Naive thymus-derived CD8-positive, alpha-beta T cell (primary cell): ENCODE data around the gene OR2T33. TPM values are rescaled to one million over a fixed set of nuclear protein-coding genes. Genes with fewer than 3 reads are reported as not detected.

Experiments used
- ATAC-seq, 2 donors: fragments of 150-1000 bp; cut with Tn5 transposase in 1 of 2; sonication (Bioruptor Pico), chemical (Tn5 transposase) in 1 of 2; 1 replicate in 1 of 2; 2 replicates in 1 of 2; pipeline ENCODE4 v1.10.0; 2021; ENCODE audit warnings: mild to moderate bottlenecking in 2 of 2, moderate library complexity in 2 of 2
- POLR2A ChIA-PET: fragments of 350-600 bp; sonication (Branson Sonifier 250); formaldehyde crosslinking; loops from one replicate; lab custom pipeline; 2021; ENCODE audit warnings: antibody characterized with exemption; lab: Charles Lee
- DNase-seq, 10 donors: peaks; one replicate each; pipeline versions ENCODE4 v3.0.0 to v3.0.0-alpha.2; 2020 to 2022
- H3K27ac Mint-ChIP-seq, 10 donors: one replicate each; pipeline ENCODE4 v1.8.0; 2020 to 2022; ENCODE audit warnings: mild to moderate bottlenecking in 10 of 10, mixed read lengths in 10 of 10, moderate library complexity in 4 of 10, inconsistent platforms in 1 of 10
- H3K27me3 Mint-ChIP-seq, 5 donors: one replicate each; pipeline ENCODE4 v1.8.0; 2021 to 2022; ENCODE audit warnings: mixed read lengths in 5 of 5
- H3K36me3 Mint-ChIP-seq, 3 donors: one replicate each; pipeline ENCODE4 v1.8.0; 2020 to 2022; ENCODE audit warnings: mixed read lengths in 3 of 3, mild to moderate bottlenecking in 2 of 3, inconsistent platforms in 1 of 3
- H3K4me1 Mint-ChIP-seq, 4 donors: one replicate each; pipeline ENCODE4 v1.8.0; 2021 to 2022; ENCODE audit warnings: mixed read lengths in 4 of 4
- H3K4me3 Mint-ChIP-seq, 10 donors: one replicate each; pipeline ENCODE4 v1.8.0; 2020 to 2022; ENCODE audit warnings: mild to moderate bottlenecking in 10 of 10, mixed read lengths in 10 of 10, moderate library complexity in 6 of 10, inconsistent platforms in 1 of 10
- H3K9me3 Mint-ChIP-seq, 9 donors: one replicate each; pipeline ENCODE4 v1.8.0; 2020 to 2022; ENCODE audit warnings: mixed read lengths in 9 of 9, mild to moderate bottlenecking in 3 of 9, inconsistent platforms in 1 of 9, moderate library complexity in 1 of 9
- polyA plus RNA-seq, 3 donors: library from polyadenylated mRNA; unstranded; fragments of 300-500 nt; fragmentation: Illumina TruSeq; gene quantifications; one replicate each; pipeline ENCODE4 v1.2.3, GENCODE V29; 2021
- total RNA-seq, 8 experiments: library from RNA in 2 of 8; stranded (reverse) in 2 of 8; gene quantifications; one replicate each; pipeline ENCODE4 v1.2.3 and lab custom pipeline; 2021 to 2026

Gene OR2T33
- total and polyA plus RNA-seq, 5 experiments from 2014 or later = not detected

DNA sequence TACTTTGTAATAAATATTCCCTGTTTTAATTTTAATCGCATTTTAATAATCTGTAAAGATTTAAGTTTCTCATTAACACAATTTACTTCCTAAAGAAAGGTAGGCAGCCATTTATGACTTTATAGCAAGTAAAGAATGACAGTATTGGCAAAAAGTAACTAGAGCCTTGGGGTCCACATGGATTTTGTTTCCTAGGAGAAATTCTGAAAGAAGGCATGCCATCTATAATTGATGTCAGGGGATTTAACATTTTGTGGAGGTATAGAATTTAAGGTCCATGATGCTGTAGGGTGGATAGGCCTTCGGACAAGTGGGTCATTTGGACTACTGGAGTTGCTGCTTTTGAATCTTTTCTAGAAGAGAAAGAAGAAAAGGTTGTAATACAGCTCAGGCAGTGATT, 46.7 kb downstream of the OR2T33 start, which contains the start of gene OR2M4:
OR2M4 (plus strand) TSS at position 301 of the 400 bp plus-strand sequence. CDS start 7,512 bp downstream, outside the sequence.
- POLR2A ChIA-PET = no interaction called here
- Mint-ChIP-seq H3K36me3 (peaks cover 0 to 7% (median 3%) of the 10 kb centered on the region in 3 donors), H3K9me3 (peaks cover 0 to 24% (median 12%) of the 10 kb centered on the region in 9 donors), H3K4me1 (no peaks in the 10 kb centered on the region), H3K27ac (no peak within 1 kb of the TSS), H3K4me3 (no peak within 1 kb of the TSS), H3K27me3 (peaks cover 0 to 29% (median 13%) of the 10 kb centered on the region in 5 donors)
- DNase-seq (no peak), ATAC-seq (no peak)

DNA sequence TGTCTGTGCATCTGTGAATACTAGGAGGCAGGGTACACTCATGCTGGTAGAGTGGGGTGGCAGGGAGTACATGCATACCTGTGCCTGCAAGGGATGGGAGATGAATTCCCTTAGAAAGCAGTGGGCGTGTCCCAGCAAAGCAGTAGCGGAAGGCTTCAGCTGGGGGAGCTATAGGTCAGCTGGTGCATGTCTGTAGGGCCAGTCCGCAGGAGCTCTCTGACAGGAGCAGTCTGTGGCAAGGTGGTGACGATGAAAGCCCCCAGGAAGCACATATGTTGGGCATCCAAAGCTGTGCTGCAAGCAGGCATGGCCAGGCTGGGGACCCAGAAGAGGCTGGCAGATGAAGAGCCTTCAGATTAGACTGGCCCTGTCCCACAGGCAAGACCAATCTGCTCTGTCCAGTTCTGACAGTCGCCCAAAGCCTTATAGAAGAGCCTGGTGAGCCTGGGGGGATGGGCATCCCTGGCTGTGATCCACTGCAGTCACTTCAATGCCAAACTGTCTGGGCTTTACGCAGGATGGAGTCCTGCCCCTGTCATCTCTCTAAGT, 48.3 kb downstream of the OR2T33 start:
- Mint-ChIP-seq H3K36me3 (peaks cover 0 to 7% (median 3%) of the 10 kb centered on the region in 3 donors), H3K4me1 (no peaks in the 10 kb centered on the region), H3K9me3 (peaks cover 0 to 24% (median 10%) of the 10 kb centered on the region in 9 donors), H3K4me3 (no peak overlapping the region), H3K27ac (no peak overlapping the region), H3K27me3 (peaks cover 2 to 24% (median 10%) of the 10 kb centered on the region in 5 donors)
- no peak for DNase-seq
- POLR2A ChIA-PET = no interaction called here
- ATAC-seq = no peak

DNA sequence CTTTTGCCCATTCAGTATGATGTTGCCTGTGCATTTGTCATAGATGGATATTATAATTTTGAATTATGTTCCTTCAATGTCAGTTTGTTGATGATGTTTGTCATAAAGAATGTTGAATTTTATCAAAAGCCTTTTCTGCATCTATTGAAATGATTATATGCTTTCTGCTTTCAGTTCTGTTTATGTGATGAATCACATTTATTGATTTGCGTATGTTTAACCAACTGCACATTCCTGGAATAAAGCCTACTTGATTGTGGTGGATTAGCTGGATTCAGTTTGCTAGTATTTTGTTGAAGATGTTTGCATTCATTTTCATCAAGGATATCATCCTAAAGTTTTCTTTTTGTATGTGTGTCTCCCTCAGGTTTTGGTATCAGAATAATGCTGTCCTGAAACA, 52.2 kb downstream of the OR2T33 start:
- ATAC-seq (no peak), DNase-seq (no peak)
- H3K4me3 Mint-ChIP-seq = no peak overlapping the region
- peaks cover 2 to 23% (median 12%) of the 10 kb centered on the region in 5 donors for H3K27me3 Mint-ChIP-seq
- POLR2A ChIA-PET = no interaction called here
- H3K36me3 Mint-ChIP-seq = peaks cover 0 to 7% (median 3%) of the 10 kb centered on the region in 3 donors
- no peak overlapping the region for H3K27ac Mint-ChIP-seq
- peaks cover 4 to 27% (median 10%) of the 10 kb centered on the region in 9 donors for H3K9me3 Mint-ChIP-seq
- no peaks in the 10 kb centered on the region for H3K4me1 Mint-ChIP-seq

Other genes starting within 250 kb of the OR2T33 start
- under 1 TPM; 0.30 to 0.42 TPM for gene OR2L2, start 247.9 kb downstream of the OR2T33 start, total RNA-seq
- under 1 TPM in 1 of 3 donors, not detected in 2; 0.62 TPM for gene OR2L2, start 247.9 kb downstream of the OR2T33 start, polyA plus RNA-seq
- under 1 TPM in 1 of 2 experiments, not detected in 1; 0.27 TPM for gene OR2L3, start 231.1 kb downstream of the OR2T33 start, total RNA-seq
- gene OR2L3, start 231.1 kb downstream of the OR2T33 start, polyA plus RNA-seq = not detected
- not detected for gene OR2L13, start 182.8 kb downstream of the OR2T33 start, total RNA-seq
- gene OR2L13, start 182.8 kb downstream of the OR2T33 start, polyA plus RNA-seq = under 1 TPM in 1 of 3 donors, not detected in 2; 0.32 TPM
- gene OR2M5, start 132.8 kb downstream of the OR2T33 start, total RNA-seq = not detected
- not detected for gene OR2M5, start 132.8 kb downstream of the OR2T33 start, polyA plus RNA-seq
- gene OR2M2, start 103.2 kb downstream of the OR2T33 start, total RNA-seq = not detected
- not detected for gene OR2M2, start 103.2 kb downstream of the OR2T33 start, polyA plus RNA-seq
- gene OR2M3, start 80.7 kb downstream of the OR2T33 start, total RNA-seq = not detected
- gene OR2M3, start 80.7 kb downstream of the OR2T33 start, polyA plus RNA-seq = not detected
- gene OR2M4, start 46.6 kb downstream of the OR2T33 start, total RNA-seq = not detected
- gene OR2M4, start 46.6 kb downstream of the OR2T33 start, polyA plus RNA-seq = not detected
- not detected for gene OR2T12, start 25.4 kb upstream of the OR2T33 start, total RNA-seq
- not detected for gene OR2T12, start 25.4 kb upstream of the OR2T33 start, polyA plus RNA-seq
- gene OR2M7, start 46.6 kb upstream of the OR2T33 start, total RNA-seq = not detected
- gene OR2M7, start 46.6 kb upstream of the OR2T33 start, polyA plus RNA-seq = not detected
- not detected for gene OR14C36, start 70.8 kb upstream of the OR2T33 start, total RNA-seq
- gene OR14C36, start 70.8 kb upstream of the OR2T33 start, polyA plus RNA-seq = not detected
- not detected for gene OR2T4, start 83.7 kb upstream of the OR2T33 start, total RNA-seq
- not detected for gene OR2T4, start 83.7 kb upstream of the OR2T33 start, polyA plus RNA-seq
- not detected for gene OR2T6, start 97.8 kb upstream of the OR2T33 start, total RNA-seq
- gene OR2T6, start 97.8 kb upstream of the OR2T33 start, polyA plus RNA-seq = not detected
- not detected for gene OR2T1, start 125.1 kb upstream of the OR2T33 start, total RNA-seq
- gene OR2T1, start 125.1 kb upstream of the OR2T33 start, polyA plus RNA-seq = not detected
- gene OR2T2, start 167.7 kb upstream of the OR2T33 start, total RNA-seq = not detected
- not detected for gene OR2T2, start 167.7 kb upstream of the OR2T33 start, polyA plus RNA-seq
- not detected for gene OR2T3, start 195.4 kb upstream of the OR2T33 start, total RNA-seq
- not detected for gene OR2T3, start 195.4 kb upstream of the OR2T33 start, polyA plus RNA-seq
- gene OR2T5, start 210.6 kb upstream of the OR2T33 start, total RNA-seq = not detected
- gene OR2T5, start 210.6 kb upstream of the OR2T33 start, polyA plus RNA-seq = not detected
- gene OR2G6, start 230.1 kb upstream of the OR2T33 start, total RNA-seq = not detected
- not detected for gene OR2G6, start 230.1 kb upstream of the OR2T33 start, polyA plus RNA-seq